Activated CD4-positive, alpha-beta T cell treated with anti-CD3 and anti-CD28 coated beads for 1 hour (primary cell): Measurements from ENCODE around the gene BSX.

Experiments used
- DNase-seq: peaks from one replicate; pipeline ENCODE4 v3.0.0-alpha.2; 2020

The BSX gene

GRCh38 chr11:122951211-122951610 lies 30.4 kb downstream of the BSX start:
- no peak for DNase-seq

DNA sequence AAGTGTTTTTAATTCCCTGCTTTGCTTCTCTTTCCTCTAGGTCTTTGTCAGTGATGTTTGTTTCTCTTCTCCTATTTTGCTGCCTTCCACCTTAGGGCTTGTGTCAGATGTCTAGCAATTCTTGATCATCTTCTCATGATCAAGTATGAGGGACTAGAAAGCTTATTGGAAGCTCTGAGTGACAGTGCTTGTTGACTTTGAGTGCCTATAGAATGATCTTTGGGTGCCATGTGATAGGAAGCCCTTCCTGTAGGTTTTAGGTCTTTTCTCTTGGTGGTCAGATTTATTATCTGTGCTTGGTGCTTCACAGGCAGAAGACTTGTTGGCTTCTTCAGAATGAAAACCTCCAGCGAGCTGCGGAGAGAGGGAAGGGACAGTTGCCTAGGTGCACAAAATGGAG lies 43.1 kb downstream of the BSX start:
- DNase-seq: no peak

DNA sequence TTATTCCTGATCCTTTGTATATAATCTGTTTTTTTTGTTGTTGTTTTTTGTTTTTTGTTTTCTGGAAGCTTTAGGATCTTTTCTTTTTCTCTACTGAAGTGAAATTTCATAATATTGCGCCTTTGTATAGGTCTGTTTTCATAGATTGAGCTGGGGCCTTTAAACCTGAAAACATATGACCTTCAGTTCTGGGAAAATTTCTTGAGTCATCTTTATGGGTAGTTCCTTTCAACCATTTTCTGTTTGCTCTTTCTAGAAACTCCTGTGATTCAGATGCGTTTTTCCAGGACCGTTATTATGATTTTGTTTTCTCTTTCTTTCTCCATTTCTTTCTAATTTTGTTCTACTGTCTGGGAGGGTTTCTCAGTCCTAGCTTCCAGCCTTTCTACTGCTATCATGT lies 43.7 kb downstream of the BSX start:
- DNase-seq: no peak

DNA sequence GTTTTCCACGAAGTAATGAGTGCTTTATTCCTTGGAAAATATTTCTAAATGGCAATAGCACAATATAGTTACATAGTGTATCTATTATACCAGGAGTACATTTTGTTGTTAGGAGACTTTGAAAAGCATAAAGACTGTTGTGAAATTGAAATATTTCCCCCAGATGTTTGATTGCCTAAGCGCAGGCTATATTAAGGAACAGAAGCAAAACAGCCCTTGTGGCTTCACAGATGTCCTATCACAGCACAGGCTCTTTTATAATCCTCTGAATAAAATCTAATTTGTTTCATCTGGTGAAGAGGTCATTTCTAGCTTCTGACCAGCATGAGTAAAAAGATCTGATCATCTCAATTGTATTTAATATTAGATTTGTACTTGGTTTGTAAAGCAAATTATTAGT lies 48.2 kb downstream of the BSX start:
- no peak for DNase-seq

DNA sequence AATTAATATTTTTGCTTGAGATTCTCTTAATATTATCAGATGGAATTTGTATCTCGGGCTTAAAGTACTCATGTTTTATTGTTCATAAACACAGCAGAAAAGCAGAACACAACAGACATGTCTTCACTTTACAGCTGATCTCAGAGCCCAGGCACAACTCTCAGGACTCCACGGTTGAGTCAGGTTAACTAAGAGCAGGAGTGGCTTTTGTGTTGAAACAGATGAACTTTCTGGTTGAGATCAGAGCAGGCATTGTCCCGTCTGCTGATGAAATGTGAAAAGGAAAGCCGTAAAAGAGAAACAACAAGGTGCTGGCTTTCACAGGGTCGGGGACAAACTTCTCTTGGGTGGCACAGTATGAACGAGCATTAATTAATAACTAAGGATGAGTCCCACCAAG lies 50.1 kb downstream of the BSX start:
- DNase-seq: no peak
